Naive B cell (primary cell): ENCODE results near the gene GPD1. TPM values are rescaled to one million over a fixed set of nuclear protein-coding genes. Genes with fewer than 3 reads are reported as not detected.

Experiments
- ATAC-seq, 2 donors: fragments of 150-1000 bp; cut with Tn5 transposase; 2 replicates each; pipeline ENCODE4 v1.10.0; 2021; ENCODE audit warnings: low read depth in 2 of 2, mild to moderate bottlenecking in 2 of 2, moderate library complexity in 2 of 2
- DNase-seq: peaks from one replicate; pipeline ENCODE4 v3.0.0; 2022
- H3K27ac Mint-ChIP-seq, 6 donors: one replicate each; pipeline ENCODE4 v1.8.0; 2020 to 2022; ENCODE audit warnings: mild to moderate bottlenecking in 6 of 6, mixed read lengths in 6 of 6, moderate library complexity in 5 of 6, inconsistent platforms in 2 of 6
- H3K27me3 Mint-ChIP-seq, 3 donors: one replicate each; pipeline ENCODE4 v1.8.0; 2021 to 2022; ENCODE audit warnings: mixed read lengths in 3 of 3, mild to moderate bottlenecking in 1 of 3
- H3K36me3 Mint-ChIP-seq, 2 donors: one replicate each; pipeline ENCODE4 v1.8.0; 2020 to 2022; ENCODE audit warnings: mixed read lengths in 2 of 2, inconsistent platforms in 1 of 2, mild to moderate bottlenecking in 1 of 2
- H3K4me1 Mint-ChIP-seq, 3 donors: one replicate each; pipeline ENCODE4 v1.8.0; 2020 to 2022; ENCODE audit warnings: mixed read lengths in 3 of 3, inconsistent platforms in 1 of 3, mild to moderate bottlenecking in 1 of 3, moderate library complexity in 1 of 3
- H3K4me3 Mint-ChIP-seq, 8 donors: one replicate each; pipeline ENCODE4 v1.8.0; 2020 to 2022; ENCODE audit warnings: mild to moderate bottlenecking in 8 of 8, mixed read lengths in 8 of 8, moderate library complexity in 8 of 8, inconsistent platforms in 2 of 8
- H3K9me3 Mint-ChIP-seq, 7 donors: one replicate each; pipeline ENCODE4 v1.8.0; 2020 to 2022; ENCODE audit warnings: mixed read lengths in 7 of 7, mild to moderate bottlenecking in 5 of 7, inconsistent platforms in 2 of 7, moderate library complexity in 1 of 7
- polyA plus RNA-seq, 6 donors: library from polyadenylated mRNA; unstranded; fragments of 300-500 nt; fragmentation: Illumina TruSeq; gene quantifications; one replicate each; pipeline ENCODE4 v1.2.3, GENCODE V29; 2021; ENCODE audit warnings: low read depth in 6 of 6

GPD1 gene
- not detected for polyA plus RNA-seq

- Mint-ChIP-seq H3K9me3 (no peaks in the 10 kb centered on the region), H3K27me3 (no peaks in the 10 kb centered on the region), H3K27ac (peak within 1 kb of the TSS in 3 of 6 donors; percentile 10 to 66 (median 52))
Measured at GRCh38 chr12:50103767-50104321, at the start of gene GPD1. TSS of gene GPD1 (plus strand) at chr12:50104008. CDS start at chr12:50104051, 43 bp downstream.

DNA sequence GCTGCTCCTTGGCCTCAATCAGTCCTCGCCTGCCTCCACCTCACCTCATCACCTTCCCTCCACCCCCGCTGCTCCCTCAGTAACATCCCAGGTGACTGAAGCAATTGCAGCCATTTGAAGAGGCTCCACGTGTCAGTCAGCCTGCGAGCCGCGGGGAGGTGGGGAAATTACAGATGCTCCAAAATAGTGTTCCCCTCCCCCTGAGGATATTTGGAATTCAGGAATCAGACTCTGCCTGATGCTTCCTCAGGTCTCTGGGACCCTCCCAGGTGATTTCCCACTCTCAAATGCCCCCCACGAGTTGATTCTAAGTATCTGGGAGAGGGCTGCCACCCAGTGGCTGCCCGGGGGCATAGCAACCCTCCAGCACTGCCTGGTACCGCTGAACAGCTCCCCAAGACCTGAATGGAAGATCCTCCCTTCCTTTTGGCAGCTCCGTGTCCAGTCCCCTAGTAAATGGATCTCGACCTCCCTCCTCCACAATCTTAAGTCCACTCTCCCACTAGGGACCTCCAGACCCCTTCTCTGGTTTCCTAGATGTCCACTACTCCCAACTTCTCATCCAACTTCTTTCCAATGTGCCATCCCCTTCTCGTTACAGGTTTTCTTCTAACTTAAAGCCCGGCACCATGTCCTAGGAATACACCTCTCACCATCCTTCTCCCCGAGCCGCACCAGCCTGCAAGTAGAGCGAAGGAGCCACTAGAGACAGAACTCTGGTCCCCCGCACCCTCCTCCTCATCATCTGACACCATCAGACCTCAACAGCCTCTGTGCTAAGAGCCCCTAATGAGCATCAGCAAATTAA lies 47.8 kb upstream of the GPD1 start:
- Mint-ChIP-seq H3K4me1 (peaks cover 17 to 26% (median 24%) of the 10 kb centered on the region in 3 donors), H3K36me3 (peaks cover 0 to 7% of the 10 kb centered on the region in 2 donors), H3K4me3 (peak overlapping the region in 7 of 8 donors; percentile 39 to 92 (median 86)), H3K27ac (peak overlapping the region in 2 of 6 donors; percentile 49 to 86), H3K9me3 (peaks cover 0 to 2% (median 0%) of the 10 kb centered on the region in 7 donors), H3K27me3 (peaks cover 67 to 78% (median 71%) of the 10 kb centered on the region in 3 donors)
- DNase-seq (peak; percentile 53), ATAC-seq (peak; percentile 62 to 64)

More at GRCh38 chr12:50103767-50104321, at the start of gene GPD1:
- Mint-ChIP-seq H3K4me1 (peaks cover 10 to 28% (median 14%) of the 10 kb centered on the region in 3 donors), H3K36me3 (peaks cover 16 to 18% of the 10 kb centered on the region in 2 donors), H3K4me3 (no peak within 1 kb of the TSS)
- DNase-seq = no peak
- no peak for ATAC-seq

GRCh38 chr12:50056639-50056976 lies 47.2 kb upstream of the GPD1 start:
- Mint-ChIP-seq H3K36me3 (peaks cover 0 to 7% of the 10 kb centered on the region in 2 donors), H3K4me3 (peak overlapping the region in 7 of 8 donors; percentile 82 to 92 (median 90)), H3K27me3 (peaks cover 67 to 78% (median 72%) of the 10 kb centered on the region in 3 donors), H3K9me3 (peaks cover 0 to 2% (median 0%) of the 10 kb centered on the region in 7 donors), H3K4me1 (peaks cover 17 to 22% (median 21%) of the 10 kb centered on the region in 3 donors), H3K27ac (peak overlapping the region in 2 of 6 donors; percentile 69 to 84)
- ATAC-seq (no peak), DNase-seq (no peak)

- Mint-ChIP-seq H3K27ac (peak within 1 kb of the TSS in 4 of 6 donors; percentile 3 to 87 (median 76)), H3K36me3 (peaks cover 0 to 7% of the 10 kb centered on the region in 2 donors), H3K9me3 (peaks cover 0 to 2% (median 0%) of the 10 kb centered on the region in 7 donors), H3K4me3 (peak within 1 kb of the TSS; percentile 82 to 92 (median 90)), H3K4me1 (peaks cover 17 to 21% (median 20%) of the 10 kb centered on the region in 3 donors), H3K27me3 (peaks cover 63 to 76% (median 72%) of the 10 kb centered on the region in 3 donors)
- DNase-seq (peak; percentile 25), ATAC-seq (peak; percentile 52 to 58)
Measured at GRCh38 chr12:50057000-50057841, 46.6 kb upstream of the GPD1 start, which contains the start of gene ASIC1. TSS of gene ASIC1 (plus strand) at chr12:50057596. CDS start at chr12:50058767, 1,171 bp downstream.

- Mint-ChIP-seq H3K9me3 (peaks cover 0 to 2% (median 0%) of the 10 kb centered on the region in 7 donors), H3K27me3 (peaks cover 59 to 72% (median 69%) of the 10 kb centered on the region in 3 donors), H3K4me1 (peaks cover 17 to 21% (median 20%) of the 10 kb centered on the region in 3 donors), H3K36me3 (peaks cover 0 to 7% of the 10 kb centered on the region in 2 donors), H3K27ac (no peak overlapping the region), H3K4me3 (peak overlapping the region; percentile 40 to 86 (median 71))
- DNase-seq (no peak), ATAC-seq (no peak)
Measured at GRCh38 chr12:50057896-50058670, 45.7 kb upstream of the GPD1 start.

GRCh38 chr12:50058743-50059312 lies 45.0 kb upstream of the GPD1 start:
- peak overlapping the region; percentile 37 to 86 (median 74) for H3K4me3 Mint-ChIP-seq
- H3K36me3 Mint-ChIP-seq = peaks cover 0 to 7% of the 10 kb centered on the region in 2 donors
- peaks cover 54 to 73% (median 70%) of the 10 kb centered on the region in 3 donors for H3K27me3 Mint-ChIP-seq
- DNase-seq (no peak), ATAC-seq (no peak)
- peak overlapping the region in 2 of 6 donors; percentile 23 to 58 for H3K27ac Mint-ChIP-seq
- peaks cover 17 to 21% (median 20%) of the 10 kb centered on the region in 3 donors for H3K4me1 Mint-ChIP-seq
- H3K9me3 Mint-ChIP-seq = peaks cover 0 to 2% (median 0%) of the 10 kb centered on the region in 7 donors

- H3K4me3 Mint-ChIP-seq = peak overlapping the region in 7 of 8 donors; percentile 4 to 78 (median 29)
- H3K9me3 Mint-ChIP-seq = peaks cover 0 to 2% (median 0%) of the 10 kb centered on the region in 7 donors
- H3K27ac Mint-ChIP-seq = peak overlapping the region in 1 of 6 donors; percentile 65
- H3K4me1 Mint-ChIP-seq = peaks cover 17 to 21% (median 20%) of the 10 kb centered on the region in 3 donors
- DNase-seq = no peak
- H3K36me3 Mint-ChIP-seq = peaks cover 0 to 7% of the 10 kb centered on the region in 2 donors
- H3K27me3 Mint-ChIP-seq = peaks cover 51 to 80% (median 67%) of the 10 kb centered on the region in 3 donors
- no peak for ATAC-seq
Measured at GRCh38 chr12:50059440-50060119, 44.2 kb upstream of the GPD1 start.

DNA sequence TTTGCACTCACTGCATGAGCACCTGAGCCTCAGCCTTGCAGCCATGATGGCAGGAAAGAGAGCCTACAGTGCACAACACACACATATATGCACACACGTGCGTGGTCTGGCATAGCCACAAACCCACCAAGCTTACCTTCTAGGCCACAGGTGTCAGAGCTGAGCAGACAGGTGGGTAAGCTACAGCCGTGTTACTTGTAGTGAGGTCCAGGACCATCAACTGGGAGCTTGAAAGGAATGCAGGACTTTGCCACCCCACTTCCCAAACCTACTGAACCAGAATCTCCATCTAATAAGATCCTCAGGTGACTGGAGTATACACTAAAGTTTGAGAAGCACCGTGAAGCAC lies 43.7 kb upstream of the GPD1 start:
- Mint-ChIP-seq H3K27me3 (peaks cover 51 to 80% (median 67%) of the 10 kb centered on the region in 3 donors), H3K36me3 (peaks cover 0 to 7% of the 10 kb centered on the region in 2 donors), H3K9me3 (peaks cover 0 to 2% (median 0%) of the 10 kb centered on the region in 7 donors), H3K4me1 (peaks cover 17 to 21% (median 20%) of the 10 kb centered on the region in 3 donors), H3K27ac (no peak overlapping the region), H3K4me3 (peak overlapping the region in 2 of 8 donors; percentile 29 to 74)
- ATAC-seq (no peak), DNase-seq (no peak)

DNA sequence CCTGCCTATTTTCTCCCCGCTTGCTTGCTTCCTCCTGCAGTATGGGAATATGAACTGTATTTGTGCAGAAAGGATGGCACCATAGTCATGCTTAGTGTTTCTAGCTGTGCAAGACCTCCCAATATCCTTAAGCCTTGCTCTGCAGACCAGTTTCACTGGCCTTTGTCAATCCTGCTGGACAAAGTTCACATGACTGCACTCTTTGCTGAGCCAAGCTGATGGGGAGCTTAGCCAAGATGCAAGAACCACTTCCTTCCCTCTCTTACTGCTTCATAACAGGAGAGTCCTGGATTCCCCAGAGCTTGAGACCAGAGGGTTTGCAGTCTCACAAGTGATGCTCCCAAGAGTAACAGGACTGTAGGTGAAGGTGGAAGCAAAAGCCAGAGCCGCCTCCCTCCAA lies 42.6 kb upstream of the GPD1 start:
- peaks cover 0 to 2% (median 0%) of the 10 kb centered on the region in 7 donors for H3K9me3 Mint-ChIP-seq
- H3K27ac Mint-ChIP-seq = no peak overlapping the region
- peaks cover 0 to 7% of the 10 kb centered on the region in 2 donors for H3K36me3 Mint-ChIP-seq
- H3K4me1 Mint-ChIP-seq = peaks cover 12 to 15% (median 14%) of the 10 kb centered on the region in 3 donors
- DNase-seq (no peak), ATAC-seq (no peak)
- H3K4me3 Mint-ChIP-seq = peak overlapping the region in 1 of 8 donors; percentile 23
- peaks cover 42 to 74% (median 59%) of the 10 kb centered on the region in 3 donors for H3K27me3 Mint-ChIP-seq

GRCh38 chr12:50061946-50062686 lies 41.7 kb upstream of the GPD1 start:
- H3K36me3 Mint-ChIP-seq = peaks cover 0 to 3% of the 10 kb centered on the region in 2 donors
- DNase-seq (no peak), ATAC-seq (no peak)
- no peak overlapping the region for H3K27ac Mint-ChIP-seq
- H3K9me3 Mint-ChIP-seq = peaks cover 0 to under 1% (median 0%) of the 10 kb centered on the region in 7 donors
- no peak overlapping the region for H3K4me3 Mint-ChIP-seq
- peaks cover 32 to 64% (median 50%) of the 10 kb centered on the region in 3 donors for H3K27me3 Mint-ChIP-seq
- peaks cover 2 to 5% (median 5%) of the 10 kb centered on the region in 3 donors for H3K4me1 Mint-ChIP-seq
